ENCODE data around the gene KLHL22. TPM values are rescaled to one million over a fixed set of nuclear protein-coding genes. Genes with fewer than 3 reads are reported as not detected.
"Not testable (repeated sequence)": the region's sequence is repeated elsewhere in the genome, so short reads cannot be mapped to it uniquely, and the experiment has no call there.

Gene KLHL22
- total and polyA plus RNA-seq, 2 of the 4 experiments (the other 2 are of a cell fraction) = 27.1 to 30.1 TPM

- H3K23ac ChIP-seq (ENCODE audit: low read depth, low read length); BruUV-seq (replicated peaks); H2BK15ac ChIP-seq (ENCODE audit: low read depth, low read length); ATAC-seq (ENCODE audit: low read depth); POLR2A ChIA-PET (ENCODE audit: unreplicated experiment); H3K27me3 ChIP-seq (ENCODE audit: control insufficient read depth, insufficient read depth, low read length); H3K14ac ChIP-seq (replicated peaks; ENCODE audit: low read depth, low read length); H3K4me3 ChIP-seq (ENCODE audit: insufficient read depth, low read depth, low read length); H2AK9ac ChIP-seq (replicated peaks; ENCODE audit: low read depth, low read length, poor library complexity); H2AFZ ChIP-seq (replicated peaks; ENCODE audit: low read length, poor library complexity); H3K27ac ChIP-seq (ENCODE audit: insufficient read depth, low read length); H3K9ac ChIP-seq (ENCODE audit: low read depth, low read length); DNase-seq; H2BK20ac ChIP-seq (ENCODE audit: low read depth, low read length); H2AK5ac ChIP-seq (ENCODE audit: low read depth, low read length); H3K18ac ChIP-seq (ENCODE audit: low read depth, low read length); H4K91ac ChIP-seq (ENCODE audit: insufficient read depth, low read depth, low read length); H2BK5ac ChIP-seq (ENCODE audit: low read depth, low read length, poor library complexity, severe bottlenecking); H4K5ac ChIP-seq (ENCODE audit: low read depth, low read length); H3K9me3 ChIP-seq (ENCODE audit: control insufficient read depth, insufficient read depth, low read length); H3K4me2 ChIP-seq (ENCODE audit: low read depth, low read length); intact Hi-C loops (cut with micrococcal nuclease); H3K4ac ChIP-seq (ENCODE audit: low read depth, low read length); H4K8ac ChIP-seq (ENCODE audit: low read depth in 2 of 2, low read length in 2 of 2); H2BK120ac ChIP-seq (ENCODE audit: low read depth, low read length); H3K56ac ChIP-seq (ENCODE audit: extremely low read depth, insufficient read depth, low read length); in situ Hi-C loops (cut with MboI; ENCODE audit: low sequenced_read_pairs); H3K4me1 ChIP-seq (ENCODE audit: control insufficient read depth, insufficient read depth, low read length); dilution Hi-C loops (cut with HindIII; ENCODE audit: low sequenced_read_pairs, unreplicated experiment): not testable (repeated sequence)
- no CpG with 5 or more reads among the region's 8 CpGs for WGBS, 2 experiments (ENCODE audit: extremely low coverage in 2 of 2, insufficient read length in 1 of 2)
- peaks cover 24 to 56% of the 10 kb centered on the region in 2 experiments for H3K79me1 ChIP-seq (ENCODE audit: low read depth in 1 of 2, low read length in 2 of 2)
- peaks cover 19% of the 10 kb centered on the region for H3K9me1 ChIP-seq (ENCODE audit: insufficient read depth, low read length)
- CTCF ChIA-PET = interaction anchor here (1.4 kb wide), 1 partner anchor 25 kb away, joined by 4 read pairs; no protein-coding TSS in a partner anchor
- H3K36me3 ChIP-seq (ENCODE audit: control insufficient read depth, insufficient read depth, low read length) = peaks cover 29% of the 10 kb centered on the region
- peaks cover 43% of the 10 kb centered on the region for H4K20me1 ChIP-seq (ENCODE audit: insufficient read depth, low read length)
Measured at GRCh38 chr22:20538875-20539274, 43.3 kb upstream of the KLHL22 start.

Data from IMR-90 (cell line).